Measurements from ENCODE around the gene EDN3.

Gene EDN3

DNA sequence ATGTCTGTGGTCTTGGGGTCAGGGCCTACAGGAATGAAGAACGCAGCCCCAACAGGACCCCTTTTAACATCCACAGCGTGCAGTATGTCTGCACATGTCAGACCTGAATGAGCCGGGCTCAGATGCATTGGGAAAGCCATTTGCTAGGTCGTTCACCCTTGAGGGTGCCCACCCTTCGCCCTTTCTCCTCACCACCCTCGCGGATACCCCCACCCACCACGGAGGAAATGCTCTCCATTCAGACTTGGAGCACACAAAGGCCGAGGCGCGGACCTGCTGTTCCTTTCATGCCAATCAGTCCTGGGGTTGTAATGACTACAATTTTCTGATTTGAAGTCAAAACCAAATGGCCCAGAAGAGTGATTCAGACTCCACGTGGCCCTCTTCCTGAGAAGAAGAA is 62.7 kb downstream of the EDN3 start:
- H3K4me3 ChIP-seq (ENCODE audit: low read length) = no peak overlapping the region
- TF ChIP-seq, protein P1, sequence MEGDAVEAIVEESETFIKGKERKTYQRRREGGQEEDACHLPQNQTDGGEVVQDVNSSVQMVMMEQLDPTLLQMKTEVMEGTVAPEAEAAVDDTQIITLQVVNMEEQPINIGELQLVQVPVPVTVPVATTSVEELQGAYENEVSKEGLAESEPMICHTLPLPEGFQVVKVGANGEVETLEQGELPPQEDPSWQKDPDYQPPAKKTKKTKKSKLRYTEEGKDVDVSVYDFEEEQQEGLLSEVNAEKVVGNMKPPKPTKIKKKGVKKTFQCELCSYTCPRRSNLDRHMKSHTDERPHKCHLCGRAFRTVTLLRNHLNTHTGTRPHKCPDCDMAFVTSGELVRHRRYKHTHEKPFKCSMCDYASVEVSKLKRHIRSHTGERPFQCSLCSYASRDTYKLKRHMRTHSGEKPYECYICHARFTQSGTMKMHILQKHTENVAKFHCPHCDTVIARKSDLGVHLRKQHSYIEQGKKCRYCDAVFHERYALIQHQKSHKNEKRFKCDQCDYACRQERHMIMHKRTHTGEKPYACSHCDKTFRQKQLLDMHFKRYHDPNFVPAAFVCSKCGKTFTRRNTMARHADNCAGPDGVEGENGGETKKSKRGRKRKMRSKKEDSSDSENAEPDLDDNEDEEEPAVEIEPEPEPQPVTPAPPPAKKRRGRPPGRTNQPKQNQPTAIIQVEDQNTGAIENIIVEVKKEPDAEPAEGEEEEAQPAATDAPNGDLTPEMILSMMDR (conservative IDR thresholded peaks at IDR 0.05; ENCODE audit: low read length) = no peak
- DNase-seq (ENCODE audit: low read depth) = no peak

DNA sequence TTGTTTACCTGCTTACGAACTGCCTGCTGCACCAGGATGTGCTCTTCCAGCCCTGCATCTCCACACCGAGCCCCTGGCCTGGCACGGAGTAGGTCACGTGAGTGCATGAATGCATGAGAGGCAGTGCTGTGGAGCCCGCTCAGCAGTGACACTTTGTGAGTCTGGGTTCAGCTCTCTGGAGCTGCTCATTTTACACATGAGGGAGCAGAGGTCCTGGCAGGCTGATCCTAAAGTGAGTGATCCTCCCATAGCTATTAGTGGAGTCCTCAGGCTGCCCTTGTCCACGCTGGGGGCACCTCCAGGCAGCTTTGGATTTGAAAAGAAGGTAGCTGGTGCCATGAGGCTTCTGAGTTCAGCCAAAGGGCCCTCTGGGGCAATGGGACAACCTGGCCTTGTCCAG is 64.2 kb downstream of the EDN3 start:
- no peak for DNase-seq (ENCODE audit: low read depth)
- TF ChIP-seq, protein P1 (conservative IDR thresholded peaks at IDR 0.05; ENCODE audit: low read length) = no peak
- no peak overlapping the region for H3K4me3 ChIP-seq (ENCODE audit: low read length)

DNA sequence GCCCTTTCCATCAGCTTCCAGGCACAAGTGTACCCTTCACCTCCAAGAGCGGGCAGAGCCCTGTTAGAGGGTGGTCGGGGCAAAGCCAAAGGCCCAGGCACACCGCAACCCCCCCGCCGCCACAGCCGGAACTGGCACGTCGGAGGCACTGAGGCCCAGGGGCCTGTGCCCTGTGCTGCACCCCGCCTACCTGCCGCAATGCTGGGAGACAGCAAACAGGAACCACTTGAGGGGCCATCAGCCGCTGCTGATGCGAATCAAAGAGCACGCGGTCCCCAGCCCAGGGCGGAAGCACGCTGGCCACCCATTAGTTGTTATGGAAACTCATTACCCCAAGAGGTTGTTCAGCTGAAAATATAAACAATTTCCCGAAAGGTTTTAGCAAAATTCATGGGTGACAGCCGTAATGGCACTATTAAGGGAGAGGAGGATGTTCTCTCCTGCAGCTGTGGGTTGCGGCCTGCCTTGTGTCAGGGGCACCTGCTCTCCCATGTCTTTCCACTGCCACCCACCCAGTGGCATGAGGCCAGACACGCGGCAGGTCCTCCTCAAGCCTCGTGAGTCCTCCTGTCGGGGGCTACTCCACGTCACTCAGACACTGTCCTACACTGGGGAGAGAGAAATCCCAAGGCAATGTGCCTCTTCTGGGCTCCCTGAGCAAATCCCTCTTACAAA is 65.3 kb downstream of the EDN3 start:
- TF ChIP-seq, protein P1 (conservative IDR thresholded peaks at IDR 0.05; ENCODE audit: low read length) = no peak
- no peak overlapping the region for H3K4me3 ChIP-seq (ENCODE audit: low read length)
- no peak for DNase-seq (ENCODE audit: low read depth)

DNA sequence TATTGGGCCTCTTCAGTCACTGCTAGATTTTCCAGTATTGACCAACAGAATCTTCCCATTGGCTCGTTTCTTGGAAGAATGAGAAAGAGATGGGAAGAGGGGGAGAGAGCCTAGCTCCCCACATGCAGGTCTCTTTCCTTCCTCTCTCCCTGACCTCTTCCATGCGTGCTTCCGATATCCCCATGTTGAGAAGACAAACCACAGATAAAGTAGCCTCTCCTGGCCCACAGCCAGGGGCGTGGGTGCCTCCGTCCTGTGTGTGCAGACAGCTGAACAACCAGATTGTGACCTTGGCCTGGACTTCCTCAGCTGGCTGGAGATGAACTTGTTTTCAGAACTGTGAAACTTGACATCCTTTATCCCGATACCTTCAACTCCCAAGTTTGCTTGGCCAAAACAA is 71.0 kb downstream of the EDN3 start:
- TF ChIP-seq, protein P1 (conservative IDR thresholded peaks at IDR 0.05; ENCODE audit: low read length) = no peak
- DNase-seq (ENCODE audit: low read depth) = no peak
- H3K4me3 ChIP-seq (ENCODE audit: low read length) = no peak overlapping the region

DNA sequence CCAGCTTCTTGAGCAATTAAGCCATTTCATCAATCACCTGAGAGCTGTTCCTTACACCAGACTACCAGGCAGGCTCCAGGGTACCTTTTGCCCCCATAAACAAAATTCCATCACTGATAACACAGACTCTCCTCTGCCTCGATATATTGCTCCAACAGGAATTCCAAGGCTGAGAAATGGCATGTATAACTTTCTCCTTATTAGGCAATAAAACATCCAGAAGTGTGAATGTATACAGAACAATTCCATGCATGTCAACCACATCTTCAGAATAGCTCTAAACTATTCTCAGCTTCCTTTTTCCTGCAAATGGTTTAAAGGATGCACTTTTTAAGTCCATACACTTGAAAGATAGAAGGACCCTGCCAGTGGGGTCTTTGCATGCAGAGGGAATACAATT is 73.8 kb downstream of the EDN3 start:
- TF ChIP-seq, protein P1 (conservative IDR thresholded peaks at IDR 0.05; ENCODE audit: low read length) = no peak
- H3K4me3 ChIP-seq (ENCODE audit: low read length) = no peak overlapping the region
- DNase-seq (ENCODE audit: low read depth) = no peak

DNA sequence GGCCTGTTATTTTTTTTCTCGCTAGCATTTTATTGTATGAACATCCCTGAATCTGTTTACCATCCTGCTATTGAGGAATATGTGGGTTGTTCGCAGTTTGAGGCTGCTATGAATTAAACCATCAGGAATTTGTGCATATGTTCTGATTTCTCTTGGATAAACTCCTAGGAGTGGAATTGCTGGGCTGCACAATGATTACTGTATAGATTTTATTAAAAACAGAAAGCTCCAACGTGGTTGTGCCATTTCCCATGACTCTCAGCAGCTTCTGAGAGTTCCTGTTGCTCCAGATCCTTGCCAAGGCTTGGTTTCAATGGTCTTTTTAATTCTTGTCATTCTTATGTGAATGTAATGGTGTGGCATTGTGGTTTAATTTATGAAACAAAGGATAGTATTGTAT is 75.1 kb downstream of the EDN3 start:
- H3K4me3 ChIP-seq (ENCODE audit: low read length) = no peak overlapping the region

More for the DNA sequence above, 75.1 kb downstream of the EDN3 start:
- no peak for DNase-seq (ENCODE audit: low read depth)
- TF ChIP-seq, protein P1 (conservative IDR thresholded peaks at IDR 0.05; ENCODE audit: low read length) = no peak

All from AG10803 (cell line).